GM18505 (cell line): ENCODE results near the gene MYL2.
A peak's percentile ranks its signal among the peaks of the same experiment; 100 is the strongest.

ENCODE experiments used
- ATAC-seq: cut with Tn5 transposase; IDR thresholded peaks from one replicate; pipeline ENCODE4 v1.9.1; 2021; ENCODE audit not compliant: unreplicated experiment
- POLR2A ChIP-seq: IDR thresholded peaks from 4 replicates; pipeline ENCODE4 v1.6.1; 2011; ENCODE audit warnings: borderline replicate concordance; ENCODE audit not compliant: insufficient read depth, insufficient read length; ENCODE audit errors: extremely low read depth

Gene MYL2

DNA sequence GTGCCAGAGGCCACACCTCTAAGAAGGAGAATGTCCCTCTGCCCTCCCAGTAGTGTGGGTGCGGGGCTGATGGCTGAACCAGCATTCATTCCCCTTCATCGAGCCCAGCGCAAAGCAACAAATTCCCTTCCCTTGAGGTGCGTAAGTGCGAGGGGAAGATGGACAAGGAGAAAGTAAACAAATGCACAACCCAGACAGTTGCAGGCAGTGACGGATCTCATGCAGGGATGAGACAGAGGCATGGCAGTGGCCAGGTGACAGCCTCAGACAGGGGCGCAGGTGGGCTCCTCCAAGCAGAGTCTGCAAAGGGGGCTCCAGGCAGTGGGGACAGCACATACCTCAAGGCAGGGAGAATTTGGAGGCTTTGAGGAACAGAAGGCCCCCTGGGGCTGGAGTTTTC, 2.3 kb upstream of the MYL2 start:
- ATAC-seq: no peak
- no peak for TF ChIP-seq POLR2A

DNA sequence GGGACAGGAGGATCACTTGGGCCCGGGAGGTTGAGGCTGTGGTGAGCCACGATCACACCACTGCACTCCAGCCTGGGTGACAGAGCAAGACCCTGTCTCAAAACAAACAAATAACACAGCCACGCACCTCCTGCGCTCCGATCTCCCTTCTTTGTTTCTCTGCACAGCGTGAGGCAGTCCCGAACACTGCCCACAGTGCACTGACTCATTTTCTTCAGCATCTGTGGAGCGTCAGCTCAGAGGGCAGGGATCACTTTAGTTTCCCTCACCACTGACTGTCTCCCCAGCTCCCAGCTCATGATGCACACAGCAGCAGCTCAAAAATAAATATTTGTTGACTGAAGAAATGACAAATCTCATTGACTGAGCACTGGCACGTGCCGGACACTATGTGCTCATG, 883 bp upstream of the MYL2 start:
- ATAC-seq: no peak
- TF ChIP-seq POLR2A: no peak

DNA sequence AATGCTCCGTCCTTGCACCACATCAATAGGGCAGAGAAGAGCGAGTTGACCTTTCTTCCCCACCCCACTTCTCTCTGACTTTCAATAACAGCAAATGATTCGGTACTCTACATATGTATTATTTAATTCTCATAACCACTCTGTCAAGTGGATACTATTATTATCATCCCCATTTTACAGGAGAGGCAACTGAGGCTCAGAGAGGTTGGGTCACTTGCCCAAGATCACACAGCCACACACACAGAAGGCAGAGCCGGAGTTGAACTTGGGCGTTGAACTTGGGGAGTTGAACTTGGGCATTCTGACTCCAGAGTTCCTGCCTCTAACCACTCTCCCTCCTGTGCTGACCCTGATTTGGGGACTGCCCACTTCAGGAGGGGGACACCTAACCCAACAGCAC, 659 bp downstream of the MYL2 start:
- ATAC-seq: no peak

DNA sequence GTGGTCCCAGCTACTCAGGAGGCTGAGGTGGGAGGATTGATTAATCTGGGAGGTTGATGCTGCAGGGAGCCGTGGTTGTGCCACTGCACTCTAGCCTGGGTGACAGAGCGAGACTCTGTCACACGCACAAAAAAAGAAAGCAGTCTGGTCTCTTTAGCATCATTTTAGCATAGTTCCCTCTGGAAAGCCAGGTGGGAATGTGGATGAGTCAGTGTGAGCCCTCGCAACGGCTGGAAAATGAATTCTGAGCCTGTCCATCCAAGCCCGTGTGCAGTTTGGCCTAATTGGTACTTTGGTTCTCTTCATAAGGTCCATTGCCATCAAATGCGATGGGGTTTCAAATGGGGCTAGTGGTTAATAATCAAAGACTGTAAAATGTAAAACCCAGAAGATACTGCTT, 2.4 kb downstream of the MYL2 start:
- no peak for ATAC-seq
- TF ChIP-seq POLR2A: no peak

More for the DNA sequence above, 659 bp downstream of the MYL2 start:
- no peak for TF ChIP-seq POLR2A

DNA sequence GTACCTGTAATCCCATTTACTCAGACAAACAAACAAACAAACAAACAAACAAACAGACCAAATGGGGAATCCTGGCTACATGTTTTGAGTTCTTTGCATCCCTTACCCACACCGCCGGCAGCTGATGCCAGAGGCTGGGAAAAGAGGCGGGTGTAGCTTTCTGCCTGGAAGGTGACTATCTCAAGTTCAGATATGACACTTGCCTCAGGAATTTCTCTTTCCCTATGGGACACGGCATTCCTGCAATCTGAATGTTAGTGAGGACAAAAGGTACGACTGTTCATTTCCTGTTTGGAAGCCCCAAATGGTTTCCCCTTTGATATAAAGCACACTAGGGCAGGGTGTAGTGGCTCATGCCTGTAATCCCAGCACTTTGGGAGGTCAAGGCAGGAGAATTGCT, 2.9 kb downstream of the MYL2 start:
- TF ChIP-seq POLR2A: no peak
- no peak for ATAC-seq

DNA sequence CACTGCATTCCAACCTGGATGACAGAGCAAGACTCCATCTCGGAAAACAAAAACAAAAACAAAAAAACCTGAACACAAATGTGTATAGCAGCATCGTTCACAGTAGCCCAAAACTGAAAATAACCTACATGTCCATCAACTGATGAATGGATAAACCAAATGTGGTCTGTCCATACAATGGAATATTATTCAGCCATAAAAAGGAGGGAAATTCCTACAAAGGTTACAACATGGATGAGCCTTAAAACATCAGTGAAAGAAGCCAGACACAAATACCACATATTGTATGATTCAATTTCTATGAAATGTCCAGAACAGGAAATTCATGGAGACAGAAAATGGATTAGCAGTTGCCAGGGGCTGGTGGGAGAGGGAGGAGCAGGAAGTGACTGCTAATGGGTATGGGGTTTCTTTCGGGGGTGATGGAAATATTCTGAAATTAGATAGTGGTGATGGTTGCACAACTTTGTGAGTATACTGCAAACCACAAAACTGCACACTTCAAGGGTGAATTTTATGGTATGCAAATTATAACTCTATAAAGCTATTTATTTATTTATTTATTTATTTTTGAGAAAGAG, 4.0 kb downstream of the MYL2 start:
- ATAC-seq: no peak
- no peak for TF ChIP-seq POLR2A

DNA sequence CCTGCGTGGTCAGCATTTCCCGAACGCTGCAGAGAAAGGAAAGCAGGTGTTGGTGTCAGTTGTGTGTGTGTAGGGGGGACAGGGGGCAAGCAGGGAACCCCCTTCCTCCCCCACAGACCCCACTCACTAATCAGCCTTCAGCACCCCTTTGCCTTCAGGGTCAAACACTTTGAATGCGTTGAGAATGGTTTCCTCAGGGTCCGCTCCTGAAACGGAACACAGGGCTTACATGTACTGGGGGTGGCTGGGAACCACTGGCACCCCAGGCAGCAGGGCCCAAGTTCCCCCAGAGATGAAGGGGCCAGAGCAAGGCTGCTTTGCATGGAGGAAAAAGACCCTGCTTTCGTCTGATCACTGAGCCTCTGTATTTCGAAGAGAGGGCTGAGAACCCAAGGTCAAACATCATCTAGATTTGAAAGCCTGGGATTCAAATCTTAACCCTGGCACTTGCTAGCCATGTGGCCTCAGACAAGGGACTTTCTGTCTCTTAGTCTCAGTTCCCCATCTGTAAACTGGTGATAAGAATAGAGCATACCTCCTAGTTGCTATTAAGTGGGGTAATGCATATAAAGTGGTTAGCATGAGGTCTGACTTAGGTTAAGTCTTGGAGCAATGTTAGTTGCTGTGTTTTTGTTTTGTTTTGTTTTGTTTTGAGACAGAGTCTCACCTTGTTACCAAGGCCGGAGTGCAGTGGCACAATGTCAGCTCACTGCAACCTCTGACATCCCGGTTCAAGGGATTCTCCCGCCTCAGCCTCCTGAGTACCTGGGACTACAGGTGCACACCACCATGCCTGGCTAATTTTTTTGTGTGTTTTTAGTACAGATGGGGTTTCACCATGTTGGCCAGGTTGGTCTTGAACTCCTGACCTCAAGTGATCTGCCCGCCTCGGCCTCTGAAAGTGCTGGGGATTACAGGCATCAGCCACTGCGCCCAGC, 7.0 kb downstream of the MYL2 start:
- peak; percentile 96 for ATAC-seq
- TF ChIP-seq POLR2A: peak; percentile 36

DNA sequence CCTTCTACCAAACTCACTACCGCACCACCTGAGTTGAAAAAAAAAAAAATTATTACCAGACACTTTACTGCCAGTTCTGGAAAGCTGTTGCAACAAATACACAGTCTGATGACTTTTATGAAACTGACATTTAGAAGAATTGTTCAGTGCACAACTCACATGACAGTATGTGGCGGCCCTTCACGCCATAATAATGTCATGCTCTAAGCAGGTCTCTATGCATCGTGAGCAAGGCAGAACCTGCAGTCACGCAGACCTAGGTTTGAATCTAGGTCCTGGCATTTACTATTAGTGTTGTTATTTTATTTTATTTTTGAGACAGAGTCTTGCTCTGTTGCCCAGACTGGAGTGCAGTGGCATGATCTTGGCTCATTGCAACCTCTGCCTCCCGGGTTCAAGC, 8.1 kb downstream of the MYL2 start:
- no peak for TF ChIP-seq POLR2A
- ATAC-seq: no peak

DNA sequence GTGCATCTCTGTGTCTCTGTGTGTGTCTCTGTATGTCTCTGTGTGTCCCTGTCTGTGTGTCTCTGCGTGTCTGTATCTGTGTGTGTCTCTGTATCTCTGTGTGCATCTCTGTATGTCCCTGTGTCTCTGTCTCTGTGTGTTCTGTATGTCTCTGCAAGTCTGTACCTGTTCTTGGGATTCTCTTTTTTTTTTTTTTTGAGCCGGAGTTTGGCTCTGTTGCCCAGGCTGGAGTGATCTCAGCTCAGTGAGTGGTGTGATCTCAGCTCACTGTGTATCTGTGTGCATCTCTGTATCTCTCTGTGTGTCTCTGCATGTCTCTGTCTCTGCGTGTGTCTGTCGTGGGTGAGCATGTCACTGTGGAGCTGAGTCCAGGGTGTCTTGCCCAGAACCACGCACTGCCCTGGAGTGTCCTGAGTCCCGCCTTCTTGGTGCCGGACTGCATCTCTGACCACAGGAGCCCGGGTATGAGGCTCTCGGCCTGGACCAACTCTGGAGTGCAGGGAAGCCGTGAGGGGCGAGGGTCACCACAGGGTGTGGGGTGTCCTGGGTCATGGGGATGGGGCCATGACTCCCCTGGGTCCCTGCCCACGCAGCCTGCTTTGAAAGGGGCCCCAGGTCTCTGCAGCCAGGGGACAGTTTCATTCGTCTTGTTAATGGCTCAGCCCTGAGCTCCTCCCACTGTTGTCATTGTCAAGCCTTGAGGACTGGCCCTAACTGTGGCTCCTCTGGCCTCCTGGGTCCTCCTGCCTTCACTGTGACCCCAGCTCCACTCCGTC, 11.8 kb downstream of the MYL2 start:
- no peak for TF ChIP-seq POLR2A
- ATAC-seq: no peak

DNA sequence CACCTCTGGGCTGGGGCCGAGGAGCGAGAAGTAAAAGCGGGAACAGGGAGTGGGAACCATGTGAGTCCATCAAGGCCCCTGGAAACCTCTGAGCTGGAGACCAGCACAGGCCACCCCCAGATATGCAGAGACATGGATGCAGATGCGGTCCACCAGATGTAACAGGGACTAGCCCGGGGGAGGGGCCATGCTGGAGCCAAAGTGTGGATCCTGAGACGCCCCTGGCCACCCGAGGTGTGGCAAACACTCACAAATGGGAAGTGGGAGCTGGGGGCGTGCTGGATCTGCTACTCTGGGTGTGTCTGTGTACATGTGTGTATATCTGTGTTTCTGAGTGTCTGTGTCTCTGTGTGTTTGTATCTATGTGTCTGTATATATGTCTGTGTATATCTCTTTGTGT, 12.8 kb downstream of the MYL2 start:
- TF ChIP-seq POLR2A: no peak
- no peak for ATAC-seq

DNA sequence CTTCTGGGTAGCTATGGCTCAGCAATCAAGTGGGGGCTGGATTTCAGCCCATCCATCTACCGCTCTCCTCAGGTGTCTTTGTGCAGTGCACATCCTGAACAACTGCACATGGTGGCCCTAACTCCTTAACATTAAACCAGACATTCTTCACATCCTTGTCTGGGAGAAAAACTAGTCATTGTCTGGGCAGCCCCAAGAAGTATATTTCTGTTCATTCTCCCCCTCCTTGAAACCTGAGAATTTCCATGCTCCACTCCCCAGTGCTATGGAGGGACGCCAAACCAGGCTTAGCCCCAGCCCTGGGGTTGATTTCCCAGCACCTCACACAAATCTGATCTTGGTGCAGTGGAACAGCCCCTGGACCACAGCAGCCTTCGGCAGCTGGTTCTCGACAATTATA, 13.4 kb downstream of the MYL2 start:
- no peak for TF ChIP-seq POLR2A
- no peak for ATAC-seq

DNA sequence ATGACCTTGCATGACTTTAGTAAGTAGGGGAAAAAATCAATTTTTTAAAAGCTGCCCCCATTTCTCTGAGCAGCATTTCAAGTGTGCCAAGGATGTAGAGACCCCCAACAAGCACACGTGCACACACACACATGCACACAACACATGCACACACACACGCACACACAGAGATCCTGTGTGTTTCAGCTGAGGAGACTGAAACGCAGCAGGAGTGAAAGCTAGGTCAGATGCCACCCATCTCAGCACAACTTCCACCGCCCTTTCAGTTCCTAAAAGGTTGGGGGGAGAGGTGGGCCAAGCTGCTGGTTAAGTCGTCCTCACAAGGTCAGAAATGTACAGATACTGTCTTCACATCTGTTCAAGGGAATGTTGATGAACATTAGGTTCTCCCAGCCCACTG, 13.9 kb downstream of the MYL2 start:
- ATAC-seq: no peak
- no peak for TF ChIP-seq POLR2A

DNA sequence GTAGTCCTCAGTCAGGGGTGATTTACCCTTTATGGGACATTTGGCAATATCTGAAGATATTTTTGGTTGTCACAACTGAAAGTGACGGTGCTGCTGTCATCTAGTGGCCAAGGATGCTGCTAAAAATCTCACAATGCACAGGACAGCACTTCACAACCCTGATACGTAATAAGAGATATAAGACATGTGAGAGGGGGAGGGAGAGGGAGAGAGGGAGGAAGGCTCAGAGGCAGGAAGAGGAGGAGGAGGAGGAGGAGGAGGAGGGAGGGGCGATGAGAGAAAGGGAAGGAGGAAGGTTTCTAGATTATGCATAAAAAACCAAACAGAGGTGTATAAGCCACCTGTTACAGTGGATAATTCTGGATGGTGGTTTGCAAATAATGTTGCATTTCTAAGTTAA, 14.3 kb downstream of the MYL2 start:
- no peak for TF ChIP-seq POLR2A
- ATAC-seq: no peak
